GM18507 (cell line): ENCODE data around the gene MED13L.

ENCODE experiments used
- DNase-seq: peaks from one replicate; pipeline ENCODE4 v3.0.0; 2011; ENCODE audit warnings: low read depth; ENCODE audit not compliant: insufficient read length; ENCODE audit errors: extremely low spot score
- FAIRE-seq: peaks from 2 replicates; lab custom pipeline; 2011; peaks lifted over from hg19 to GRCh38; lab: Jason Lieb, UNC

The MED13L gene

DNA sequence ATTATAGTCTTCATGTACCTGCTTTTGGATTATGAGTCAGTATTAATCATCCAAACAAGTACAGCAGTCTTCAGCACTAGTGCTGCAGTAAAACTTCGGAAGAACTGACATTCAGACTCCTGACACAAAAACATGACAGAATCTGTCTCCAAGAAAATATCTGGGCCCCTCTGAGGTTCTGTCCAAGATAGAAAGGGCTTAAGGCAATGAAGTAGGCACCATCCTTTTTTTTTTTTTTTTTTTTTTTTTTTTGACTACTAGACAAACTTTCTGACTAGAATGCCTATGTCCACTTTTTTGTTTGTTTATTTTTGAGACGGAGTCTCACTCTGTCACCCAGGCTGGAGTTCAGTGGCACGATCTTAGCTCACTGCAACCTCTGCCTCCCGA lies 112.5 kb downstream of the MED13L start:
- FAIRE-seq = no peak
- no peak for DNase-seq

DNA sequence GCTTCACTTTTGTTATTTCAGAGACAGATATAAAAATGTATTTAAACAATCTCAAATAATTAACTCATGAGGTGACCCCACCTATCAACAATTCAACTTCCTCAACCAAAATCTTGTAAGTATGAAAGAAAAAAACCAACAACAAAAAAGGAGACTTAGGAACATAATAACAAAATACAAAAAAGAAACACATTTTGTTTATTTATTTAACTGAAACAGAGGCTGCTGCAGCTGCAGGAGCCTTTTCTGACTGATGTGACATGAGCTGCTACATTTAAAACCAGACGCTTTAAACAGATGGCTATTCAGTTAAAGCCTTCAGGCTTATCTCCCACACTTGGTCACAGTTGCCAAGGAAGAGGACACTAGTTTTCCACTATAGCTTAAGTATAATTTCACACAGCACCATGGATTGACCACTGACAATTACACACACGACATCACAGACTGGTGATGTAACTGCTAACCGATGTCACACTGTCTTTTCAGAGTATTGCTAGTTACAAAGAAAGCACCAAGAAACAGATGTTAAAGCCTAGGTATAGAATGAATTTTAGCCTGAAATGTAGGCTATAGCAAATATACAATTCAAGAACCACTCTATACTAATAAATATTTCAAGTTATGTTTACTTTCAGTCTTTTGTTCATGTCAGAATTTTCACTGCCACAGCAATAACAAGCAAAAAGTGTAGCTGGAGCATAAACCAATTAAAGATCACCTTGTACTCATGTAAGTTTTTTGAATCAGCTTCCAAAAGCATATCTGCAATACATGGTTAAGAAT lies 113.0 kb downstream of the MED13L start:
- FAIRE-seq (no peak), DNase-seq (no peak)

DNA sequence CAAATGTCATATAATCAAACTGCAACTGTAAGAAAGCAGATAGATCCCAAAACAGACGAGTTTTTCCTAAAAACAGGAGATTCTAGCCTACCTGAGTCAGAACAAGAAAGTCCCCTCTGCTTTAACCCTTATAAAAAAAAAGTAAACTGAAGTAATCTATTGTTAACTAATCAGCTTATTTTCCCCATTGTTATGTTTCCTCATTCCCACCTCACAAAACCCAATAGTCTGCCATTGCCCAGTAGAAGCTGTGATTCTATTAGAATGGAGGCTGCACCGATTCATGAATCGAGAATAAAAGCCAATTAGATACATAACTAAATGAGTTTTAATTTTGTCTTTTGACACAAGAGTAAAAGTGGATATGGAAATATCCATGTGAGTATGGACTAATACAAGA lies 115.4 kb downstream of the MED13L start:
- no peak for DNase-seq
- no peak for FAIRE-seq

DNA sequence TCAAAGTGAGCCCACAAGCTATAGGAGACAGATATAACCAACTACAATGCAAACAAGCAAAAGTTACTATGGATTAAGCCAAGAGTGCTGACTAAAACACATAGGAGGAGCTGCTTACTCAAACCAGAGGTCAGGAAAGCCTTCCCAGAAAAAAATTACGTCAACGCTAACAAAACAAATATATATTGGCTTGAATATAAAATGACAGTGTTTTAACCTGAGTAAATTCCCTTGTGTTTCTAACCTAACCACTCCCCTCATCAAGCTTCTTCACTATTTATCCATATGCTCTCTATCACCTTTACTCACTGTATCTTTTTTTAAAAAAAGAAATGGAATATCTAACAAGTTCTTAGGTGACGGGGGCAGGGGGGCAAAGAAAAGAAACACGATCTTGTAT lies 115.9 kb downstream of the MED13L start:
- FAIRE-seq = no peak
- no peak for DNase-seq

DNA sequence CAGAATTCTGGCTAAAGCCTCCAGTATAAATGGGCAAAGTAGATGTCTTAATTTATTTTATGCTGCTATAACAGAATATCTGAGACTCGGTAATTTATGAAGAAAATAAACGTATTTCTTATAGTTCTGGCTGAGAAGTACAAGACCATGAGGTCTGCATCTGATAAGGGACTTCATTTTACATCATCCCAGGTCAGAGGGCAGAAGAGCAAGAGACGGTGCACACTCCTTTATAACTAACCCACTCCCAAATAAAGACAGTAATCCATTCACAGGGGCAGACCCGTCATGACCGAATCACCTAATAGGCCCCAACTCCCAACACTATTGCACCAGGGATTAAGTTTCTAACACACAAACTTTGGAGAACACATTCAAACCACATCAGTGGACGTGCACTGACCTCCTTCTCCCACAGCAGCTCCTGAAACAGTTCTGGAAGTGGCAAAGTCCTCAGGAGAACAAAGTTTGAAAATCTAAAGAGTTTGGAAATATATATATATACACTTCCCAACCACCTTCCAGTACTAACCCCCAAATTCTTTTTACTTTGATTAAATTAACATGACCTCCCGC lies 116.5 kb downstream of the MED13L start:
- FAIRE-seq = no peak
- DNase-seq = no peak

DNA sequence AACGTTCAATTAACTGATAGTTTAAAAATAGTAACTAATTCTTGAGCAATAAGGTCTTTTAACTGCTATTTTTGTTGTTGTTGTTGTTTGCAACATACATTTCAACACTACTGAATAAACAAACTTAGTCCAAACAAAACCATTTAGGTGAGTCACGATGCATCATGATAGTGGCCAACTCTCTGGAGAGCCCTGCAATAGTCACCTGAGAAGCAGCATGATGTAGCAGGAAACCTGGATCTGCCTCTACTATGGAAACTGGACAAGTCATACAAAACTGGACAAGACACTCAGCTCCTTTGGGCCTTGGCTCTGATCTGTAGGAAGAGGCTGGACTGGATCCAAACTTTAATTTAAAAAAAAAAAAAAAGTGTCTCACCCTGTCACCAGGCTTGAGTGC lies 117.3 kb downstream of the MED13L start:
- FAIRE-seq = no peak
- no peak for DNase-seq

DNA sequence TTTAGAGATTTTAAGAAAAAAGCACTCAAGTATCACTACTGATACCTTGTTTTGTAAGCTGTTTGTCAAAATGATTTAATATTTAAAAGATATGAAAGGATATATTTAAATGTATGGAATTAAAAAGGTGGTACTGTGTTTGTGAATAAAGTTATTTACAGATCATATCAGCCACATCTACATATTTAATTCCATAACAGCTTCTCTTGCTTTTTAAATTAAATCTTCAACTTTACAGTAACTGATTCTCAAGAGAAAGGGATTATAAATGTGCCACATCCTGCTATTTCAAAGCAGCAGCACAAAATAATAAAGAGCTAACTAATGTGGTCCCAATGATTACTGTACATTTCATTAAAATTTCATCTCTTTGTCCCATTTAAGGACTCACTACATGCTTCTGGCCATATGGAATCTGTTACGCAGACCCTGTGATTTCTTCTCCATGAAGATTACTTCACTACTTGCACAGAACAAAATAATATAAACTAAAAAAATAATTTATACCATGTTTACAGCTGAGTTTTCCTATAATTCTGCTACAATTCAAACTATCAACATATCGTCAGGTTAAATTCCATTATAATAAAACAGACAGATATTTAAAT lies 117.8 kb downstream of the MED13L start:
- no peak for FAIRE-seq
- DNase-seq = no peak

DNA sequence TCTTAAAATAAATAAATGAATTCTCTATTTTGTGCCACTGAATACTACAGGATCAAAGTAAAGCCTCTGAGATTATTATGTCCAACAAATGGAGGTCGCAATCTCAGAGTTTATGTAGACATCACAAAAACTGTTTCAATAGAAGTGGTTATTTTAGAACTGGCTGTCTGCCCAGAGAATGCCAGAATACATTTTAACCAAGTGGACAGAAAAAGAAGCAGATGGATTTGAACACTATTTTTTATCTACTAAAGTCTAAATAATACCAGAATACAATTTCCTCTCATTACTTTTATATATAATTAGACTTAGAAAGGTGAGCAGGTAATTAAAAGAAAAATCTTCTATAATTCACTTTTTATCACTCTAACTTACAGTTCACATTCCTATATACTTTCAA lies 118.3 kb downstream of the MED13L start:
- DNase-seq (no peak), FAIRE-seq (no peak)

DNA sequence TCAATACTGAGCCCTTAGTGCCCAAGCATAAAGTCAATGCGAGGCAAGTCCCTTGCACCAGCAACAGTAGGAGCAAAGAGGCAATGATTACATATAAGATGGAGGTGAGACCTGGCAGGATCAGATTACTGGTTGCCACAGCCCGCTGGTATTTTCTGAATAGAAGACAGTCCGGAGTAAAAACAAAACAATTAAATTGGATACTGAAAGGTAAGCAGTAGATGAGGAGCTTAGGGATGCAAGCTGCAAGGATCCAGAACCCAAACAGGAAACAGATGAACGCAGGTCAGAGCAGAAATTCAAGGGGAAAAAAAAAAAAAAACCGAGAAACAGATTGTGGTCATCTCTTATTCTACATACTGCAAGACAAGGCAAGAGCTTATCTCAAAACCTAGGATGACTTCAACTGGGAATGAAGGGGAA lies 119.6 kb downstream of the MED13L start:
- FAIRE-seq (no peak), DNase-seq (no peak)

DNA sequence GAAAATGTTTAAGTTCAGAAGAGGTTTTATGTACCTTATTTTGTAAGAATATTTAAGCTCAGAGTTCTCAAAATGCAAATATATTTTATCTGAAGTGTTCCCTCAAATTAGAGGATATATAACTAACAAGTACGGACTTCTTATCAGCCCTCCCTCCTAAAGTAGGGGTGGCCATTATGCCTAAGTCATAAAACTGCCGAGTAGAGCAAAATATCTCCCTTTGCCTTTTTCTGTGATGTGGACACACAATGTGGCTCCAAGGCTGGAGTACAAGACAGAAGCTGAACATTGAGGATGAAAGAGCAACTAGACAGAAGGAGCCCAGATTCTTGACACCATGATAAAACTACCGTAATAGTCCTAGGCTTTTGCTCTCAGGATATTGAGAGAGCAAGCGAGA lies 120.9 kb downstream of the MED13L start:
- no peak for FAIRE-seq
- DNase-seq = no peak

DNA sequence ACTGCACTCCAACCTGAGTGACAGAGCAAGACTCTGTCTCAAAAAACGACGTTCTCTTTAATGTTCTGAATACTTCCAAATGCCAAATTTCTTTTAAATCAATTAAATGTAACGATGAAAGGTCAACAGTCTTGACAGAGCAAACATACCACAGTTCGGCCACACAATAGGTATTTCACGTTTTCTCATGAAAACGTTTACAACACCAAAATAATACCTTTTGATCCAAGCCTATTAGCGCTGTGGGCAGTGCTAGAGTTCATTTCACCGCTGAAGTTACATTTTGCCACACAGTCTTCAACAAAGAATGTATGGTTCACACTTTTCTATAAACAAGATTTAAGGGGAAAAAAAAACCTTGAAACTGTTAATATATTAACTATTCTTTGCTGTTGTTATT lies 122.1 kb downstream of the MED13L start:
- FAIRE-seq (no peak), DNase-seq (no peak)

DNA sequence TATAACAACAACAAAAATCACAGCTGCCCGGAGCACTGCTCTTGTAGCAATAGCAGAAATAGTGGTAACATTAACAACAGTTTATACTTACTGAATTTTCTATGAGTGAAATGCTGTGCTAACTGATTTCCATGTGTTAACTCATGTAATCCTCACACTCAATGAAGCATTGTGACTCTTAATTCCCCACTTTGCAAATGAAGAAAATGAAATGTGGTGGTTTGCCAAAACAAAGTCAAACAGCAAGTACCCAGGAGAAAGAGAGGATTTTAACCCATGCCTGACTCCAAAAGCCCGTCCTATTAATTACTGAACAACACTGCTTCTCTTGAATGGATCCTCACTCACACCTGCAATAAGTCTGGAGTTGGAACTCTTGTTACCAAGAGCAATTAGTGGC lies 123.5 kb downstream of the MED13L start:
- DNase-seq = no peak
- FAIRE-seq = no peak

DNA sequence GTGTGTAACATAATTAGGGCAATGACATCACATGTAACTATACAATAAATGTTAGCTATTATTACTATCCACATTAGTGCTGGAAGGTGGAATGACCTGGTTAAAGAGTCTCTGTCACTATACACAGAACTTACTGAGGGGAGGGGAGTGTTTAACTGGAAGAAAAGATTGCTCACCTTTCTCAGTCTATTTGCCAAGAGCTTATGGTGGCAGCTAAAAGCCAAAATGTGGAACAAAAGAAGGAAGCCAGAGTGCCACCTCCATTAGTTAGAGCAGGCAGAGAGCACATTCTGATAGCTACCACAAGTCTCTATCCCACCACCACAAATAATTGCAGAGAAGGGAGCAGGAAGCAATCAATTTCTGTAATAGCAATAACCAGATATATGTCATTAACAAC lies 124.4 kb downstream of the MED13L start:
- no peak for FAIRE-seq

DNA sequence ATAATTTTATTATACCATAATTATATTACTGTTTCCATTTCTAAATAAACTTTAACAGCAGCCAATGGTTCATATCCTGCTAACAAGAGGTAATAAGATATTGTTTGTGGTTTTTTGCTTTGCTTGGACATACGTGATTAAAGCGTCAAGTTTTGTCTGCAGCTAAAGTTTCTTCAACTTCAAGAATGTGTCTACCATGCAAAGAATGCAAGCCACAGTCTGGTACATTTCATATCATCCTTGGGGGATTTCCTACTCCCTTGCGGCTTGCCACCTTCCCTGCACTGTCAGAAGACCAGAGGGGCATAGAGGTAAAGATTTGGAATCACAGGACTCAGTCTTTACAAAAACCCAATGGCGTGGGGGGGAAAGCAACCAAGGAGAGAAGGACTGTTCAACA lies 125.2 kb downstream of the MED13L start:
- DNase-seq (no peak), FAIRE-seq (no peak)

More for the DNA sequence above, 124.4 kb downstream of the MED13L start:
- DNase-seq = no peak

DNA sequence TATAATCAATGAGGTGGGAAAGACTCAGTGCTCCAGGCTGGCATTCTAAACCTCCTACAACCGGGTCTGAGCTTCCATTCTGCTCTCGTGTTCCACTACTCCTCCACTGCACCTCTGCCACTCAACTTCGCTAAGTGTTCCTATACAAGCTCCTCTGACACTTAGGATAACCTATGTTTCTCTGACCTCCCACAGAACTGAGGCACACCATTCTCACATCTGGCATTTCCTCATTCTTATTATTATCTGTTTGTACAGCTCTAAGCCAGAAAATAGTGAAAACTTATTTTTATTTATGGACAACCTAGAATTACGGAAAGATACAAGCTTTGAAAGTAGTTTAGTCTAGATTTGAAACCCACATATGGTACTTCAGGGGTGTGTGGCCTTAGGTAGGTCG lies 127.0 kb downstream of the MED13L start:
- FAIRE-seq (no peak), DNase-seq (no peak)

DNA sequence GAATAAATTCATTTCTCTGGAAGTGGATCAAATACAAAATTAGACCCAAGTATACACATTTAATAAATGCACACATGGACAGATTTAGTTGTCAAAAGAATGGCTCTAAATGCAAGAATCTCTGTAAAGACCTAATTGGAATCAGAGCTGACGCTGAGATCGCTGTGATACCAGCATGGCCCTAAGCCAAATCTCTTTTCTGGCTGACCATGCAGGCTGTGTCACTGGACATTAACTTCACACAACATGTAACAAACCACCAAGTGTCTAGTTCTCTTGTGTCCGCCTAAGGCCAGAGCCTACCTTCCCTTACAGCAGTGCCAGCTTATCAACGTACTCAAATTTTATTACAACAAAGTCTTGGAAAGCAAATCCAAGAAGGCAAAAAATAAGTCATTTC lies 127.5 kb downstream of the MED13L start:
- FAIRE-seq (no peak), DNase-seq (no peak)

DNA sequence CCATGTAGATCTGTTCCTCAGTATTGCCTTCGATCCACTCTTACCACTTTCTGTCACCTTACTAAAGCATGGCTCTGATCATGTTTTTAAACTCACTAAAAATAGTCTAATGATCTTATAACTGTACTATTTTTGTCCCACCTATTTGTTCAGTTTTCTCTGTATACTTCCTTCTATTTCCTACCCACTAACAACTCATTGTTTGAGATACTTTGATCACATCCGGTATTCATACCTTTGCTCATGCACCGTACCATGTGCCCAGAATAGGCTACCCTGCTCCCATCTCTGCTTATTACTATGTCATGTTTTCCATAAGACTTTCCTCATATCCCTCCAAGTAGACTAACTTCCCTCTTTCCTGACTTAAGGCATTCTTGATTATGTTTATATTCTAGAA lies 128.6 kb downstream of the MED13L start:
- FAIRE-seq = no peak
- DNase-seq = no peak

DNA sequence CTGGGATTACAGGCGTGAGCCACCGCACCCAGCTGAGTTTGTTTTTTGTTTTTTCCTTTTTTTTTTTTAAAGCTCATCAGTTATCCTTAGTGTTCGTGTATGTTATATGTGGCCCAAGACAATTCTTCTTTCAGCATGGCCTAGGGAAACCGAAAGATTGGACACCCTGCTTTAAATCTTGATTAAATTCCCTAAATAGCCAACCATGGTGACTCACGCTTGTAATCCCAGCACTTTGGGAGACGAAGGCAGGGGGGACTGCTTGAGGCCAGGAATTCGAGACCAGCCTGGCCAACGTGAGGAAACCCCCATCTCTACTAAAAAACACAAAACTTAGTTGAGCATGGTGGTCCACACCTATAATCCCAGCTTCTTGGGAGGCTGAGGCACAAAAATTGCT lies 131.1 kb downstream of the MED13L start:
- DNase-seq (no peak), FAIRE-seq (no peak)

DNA sequence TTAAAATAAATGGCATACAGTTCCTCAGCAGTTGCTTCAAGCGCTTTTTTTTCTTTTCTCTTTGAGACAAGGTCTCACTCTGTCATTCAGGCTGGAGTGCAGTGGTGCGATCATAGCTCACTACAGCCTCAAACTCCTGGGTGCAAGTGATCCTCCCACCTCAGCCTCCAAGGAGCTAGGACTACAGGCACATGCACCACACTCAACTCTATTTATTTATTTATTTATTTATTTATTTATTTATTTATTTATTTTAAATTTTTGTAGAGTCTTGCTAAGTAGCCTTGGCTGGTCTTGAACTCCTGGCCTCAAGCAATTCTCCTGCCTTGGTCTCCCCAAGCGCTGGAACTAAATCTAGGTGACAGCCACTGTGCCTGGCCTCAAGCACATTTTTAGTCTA lies 132.0 kb downstream of the MED13L start:
- FAIRE-seq (no peak), DNase-seq (no peak)

DNA sequence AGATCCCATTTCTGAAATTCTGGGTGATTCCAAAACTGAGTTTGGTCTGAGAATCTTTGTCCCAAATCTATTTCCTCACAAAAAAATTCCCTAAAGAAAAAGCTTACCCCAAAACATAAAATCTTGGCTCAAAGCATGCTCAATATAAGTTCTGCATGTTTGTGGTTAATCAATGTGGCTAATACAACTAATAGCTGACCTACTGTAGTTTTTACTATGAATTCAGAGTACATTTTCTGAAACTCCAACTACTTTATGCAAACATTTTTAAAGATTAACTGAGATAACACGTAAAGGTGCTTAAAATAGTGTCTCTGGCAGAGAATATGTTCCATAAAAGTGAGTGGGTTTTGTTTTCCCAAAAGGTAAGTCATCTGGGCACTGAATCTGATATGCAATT lies 133.1 kb downstream of the MED13L start:
- no peak for FAIRE-seq

DNA sequence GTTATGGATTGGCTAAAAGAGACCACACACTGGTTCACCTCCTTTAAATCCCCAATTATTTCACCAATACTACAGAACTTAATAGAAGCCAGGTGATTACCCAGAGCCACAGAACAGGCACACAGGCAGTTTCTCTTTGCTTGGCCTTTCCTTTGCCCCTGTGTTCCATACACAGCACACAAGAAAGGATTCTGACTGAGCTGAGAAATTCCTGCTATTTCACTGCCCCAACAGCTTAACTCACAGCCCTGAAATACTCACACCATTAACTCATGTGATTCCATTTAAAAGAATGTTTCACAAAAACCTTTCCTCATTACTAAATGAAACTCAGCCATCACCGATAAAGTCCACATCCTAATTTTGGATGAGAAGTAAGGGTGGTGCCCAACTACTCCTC lies 133.6 kb downstream of the MED13L start:
- no peak for DNase-seq
- FAIRE-seq = no peak

More for the DNA sequence above, 133.1 kb downstream of the MED13L start:
- no peak for DNase-seq
